Measurements from ENCODE around the gene PTPN13. TPM values are rescaled to one million over a fixed set of nuclear protein-coding genes. Genes with fewer than 3 reads are reported as not detected.
"Not testable (repeated sequence)": the region's sequence is repeated elsewhere in the genome, so short reads cannot be mapped to it uniquely, and the experiment has no call there.

The PTPN13 gene
- total RNA-seq, 3 donors from 2014 or later: 36.3 to 49.6 (median 41.3) TPM

GRCh38 chr4:86718152-86718551 lies 124.0 kb downstream of the PTPN13 start:
- Histone ChIP-seq H3K9me3 (no peaks in the 10 kb centered on the region), H3K27me3 (no peaks in the 10 kb centered on the region), H3K27ac (no peak overlapping the region), H3K36me3 (no peaks in the 10 kb centered on the region), H3K4me1 (no peaks in the 10 kb centered on the region), H3K4me3 (no peak overlapping the region)
- DNase-seq (ENCODE audit: low spot score in 2 of 2): no peak
- TF ChIP-seq POLR2AphosphoS5 (IDR thresholded peaks at IDR 0.05): no peak
- intact Hi-C loops (cut with DNase I; ENCODE audit: low total_unique reads): no loop called here

GRCh38 chr4:86719149-86719548 lies 125.0 kb downstream of the PTPN13 start:
- H3K27me3 ChIP-seq; H3K36me3 ChIP-seq; H3K4me1 ChIP-seq; H3K9me3 ChIP-seq; DNase-seq (ENCODE audit: low spot score in 2 of 2); H3K4me3 ChIP-seq; intact Hi-C loops (cut with DNase I; ENCODE audit: low total_unique reads); H3K27ac ChIP-seq: not testable (repeated sequence)

DNA sequence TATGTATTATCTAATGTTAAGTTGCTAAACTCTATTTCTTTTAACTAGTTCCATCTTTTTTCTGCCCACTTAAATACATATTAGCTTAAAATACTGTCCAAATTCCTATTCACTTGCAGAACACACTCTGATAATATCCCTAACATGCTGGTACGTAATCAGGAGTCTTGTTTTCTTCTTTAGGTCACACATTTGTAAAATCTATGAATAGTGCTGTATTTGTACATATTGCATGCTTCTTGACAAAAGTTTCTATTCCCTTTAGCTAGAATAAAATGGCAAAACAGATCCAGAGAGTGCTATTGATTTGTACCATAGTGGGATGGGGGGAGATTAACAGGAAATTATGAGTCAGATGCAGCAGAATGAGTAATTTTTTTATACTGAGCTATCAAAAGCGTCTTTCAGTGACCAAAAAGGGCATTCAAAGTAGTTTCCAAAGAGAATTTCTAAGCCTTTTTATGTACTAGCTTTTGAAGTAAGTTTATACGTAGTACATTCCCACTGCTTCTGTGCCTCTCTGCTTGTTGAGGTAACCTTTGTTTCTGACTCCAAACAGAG lies 126.5 kb downstream of the PTPN13 start:
- no peaks in the 10 kb centered on the region for H3K9me3 ChIP-seq
- no peaks in the 10 kb centered on the region for H3K27me3 ChIP-seq
- DNase-seq (ENCODE audit: low spot score in 2 of 2): no peak
- no peak overlapping the region for H3K4me3 ChIP-seq
- H3K4me1 ChIP-seq: no peaks in the 10 kb centered on the region
- TF ChIP-seq POLR2A (IDR thresholded peaks at IDR 0.05) (no peak), POLR2AphosphoS5 (IDR thresholded peaks at IDR 0.05) (no peak), CTCF (IDR thresholded peaks at IDR 0.05) (no peak)
- H3K27ac ChIP-seq: no peak overlapping the region
- intact Hi-C loops (cut with DNase I; ENCODE audit: low total_unique reads): loop anchor here (2.0 kb wide), 1 partner anchor 70 kb away; no protein-coding TSS in a partner anchor
- H3K36me3 ChIP-seq: no peaks in the 10 kb centered on the region

- no peaks in the 10 kb centered on the region for H3K27me3 ChIP-seq
- no peaks in the 10 kb centered on the region for H3K4me1 ChIP-seq
- no peak for DNase-seq (ENCODE audit: low spot score in 2 of 2)
- no peak overlapping the region for H3K4me3 ChIP-seq
- H3K27ac ChIP-seq: no peak overlapping the region
- H3K36me3 ChIP-seq: no peaks in the 10 kb centered on the region
- TF ChIP-seq CTCF (IDR thresholded peaks at IDR 0.05): no peak
- no peak for TF ChIP-seq POLR2AphosphoS5 (IDR thresholded peaks at IDR 0.05)
- no peak for TF ChIP-seq POLR2A (IDR thresholded peaks at IDR 0.05)
- H3K9me3 ChIP-seq: no peaks in the 10 kb centered on the region
- intact Hi-C loops (cut with DNase I; ENCODE audit: low total_unique reads): loop anchor here (2.0 kb wide), 1 partner anchor 71 kb away; no protein-coding TSS in a partner anchor
Observed at GRCh38 chr4:86721412-86721811, 127.3 kb downstream of the PTPN13 start.

- intact Hi-C loops (cut with DNase I; ENCODE audit: low total_unique reads): no loop called here
- Histone ChIP-seq H3K27me3 (no peaks in the 10 kb centered on the region), H3K4me3 (no peak overlapping the region), H3K36me3 (no peaks in the 10 kb centered on the region), H3K9me3 (no peaks in the 10 kb centered on the region), H3K4me1 (no peaks in the 10 kb centered on the region), H3K27ac (no peak overlapping the region)
- TF ChIP-seq POLR2A (IDR thresholded peaks at IDR 0.05): no peak
- TF ChIP-seq POLR2AphosphoS5 (IDR thresholded peaks at IDR 0.05): no peak
- TF ChIP-seq CTCF (IDR thresholded peaks at IDR 0.05): no peak
- DNase-seq (ENCODE audit: low spot score in 2 of 2): no peak
Observed at GRCh38 chr4:86730310-86730709, 136.2 kb downstream of the PTPN13 start.

GRCh38 chr4:86737244-86737643 lies 143.1 kb downstream of the PTPN13 start:
- intact Hi-C loops (cut with DNase I; ENCODE audit: low total_unique reads): no loop called here
- Histone ChIP-seq H3K27ac (no peak overlapping the region), H3K36me3 (no peaks in the 10 kb centered on the region), H3K4me1 (no peaks in the 10 kb centered on the region), H3K9me3 (no peaks in the 10 kb centered on the region), H3K27me3 (no peaks in the 10 kb centered on the region), H3K4me3 (no peak overlapping the region)
- no peak for TF ChIP-seq CTCF (IDR thresholded peaks at IDR 0.05)
- no peak for TF ChIP-seq POLR2AphosphoS5 (IDR thresholded peaks at IDR 0.05)
- TF ChIP-seq POLR2A (IDR thresholded peaks at IDR 0.05): no peak
- no peak for DNase-seq (ENCODE audit: low spot score in 2 of 2)

Measured in breast epithelium (tissue), 4 donors.